ENCODE results near the gene SLC25A6. TPM values are rescaled to one million over a fixed set of nuclear protein-coding genes. Genes with fewer than 3 reads are reported as not detected.
A peak's percentile ranks its signal among the peaks of the same experiment; 100 is the strongest.

SLC25A6 gene
- total and polyA plus RNA-seq, 9 donors = 105 to 703 (median 519) TPM

DNA sequence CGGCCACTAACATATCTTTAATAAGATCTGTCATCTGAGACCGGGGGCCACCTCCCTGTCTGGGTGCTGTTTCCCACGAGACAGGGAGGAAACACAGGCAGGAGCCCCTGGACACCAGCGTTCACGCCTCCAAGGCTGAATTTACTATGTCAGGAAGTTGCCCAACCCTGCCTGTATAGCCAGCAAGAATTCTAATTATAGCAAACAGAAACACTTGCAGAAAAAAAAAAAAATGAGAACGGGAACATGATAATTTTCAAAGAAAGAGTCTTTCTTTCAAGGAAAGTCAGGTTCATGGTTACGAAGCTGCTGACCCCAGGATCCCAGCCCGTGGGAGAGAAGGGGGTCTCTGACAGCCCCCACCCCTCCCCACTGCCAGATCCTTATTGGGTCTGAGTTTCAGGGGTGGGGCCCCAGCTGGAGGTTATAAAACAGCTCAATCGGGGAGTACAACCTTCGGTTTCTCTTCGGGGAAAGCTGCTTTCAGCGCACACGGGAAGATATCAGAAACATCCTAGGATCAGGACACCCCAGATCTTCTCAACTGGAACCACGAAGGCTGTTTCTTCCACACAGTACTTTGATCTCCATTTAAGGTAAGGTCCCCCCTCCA is 55.5 kb downstream of the SLC25A6 start, which contains the start of gene IL3RA:
IL3RA (plus strand) TSS at position 455 of the 613 bp plus-strand sequence. CDS start 4,981 bp downstream, outside the sequence.
- no peak for TF ChIP-seq EP300 (IDR thresholded peaks at IDR 0.05)
- TF ChIP-seq POLR2A (IDR thresholded peaks at IDR 0.05) = no peak
- TF ChIP-seq, protein P1, sequence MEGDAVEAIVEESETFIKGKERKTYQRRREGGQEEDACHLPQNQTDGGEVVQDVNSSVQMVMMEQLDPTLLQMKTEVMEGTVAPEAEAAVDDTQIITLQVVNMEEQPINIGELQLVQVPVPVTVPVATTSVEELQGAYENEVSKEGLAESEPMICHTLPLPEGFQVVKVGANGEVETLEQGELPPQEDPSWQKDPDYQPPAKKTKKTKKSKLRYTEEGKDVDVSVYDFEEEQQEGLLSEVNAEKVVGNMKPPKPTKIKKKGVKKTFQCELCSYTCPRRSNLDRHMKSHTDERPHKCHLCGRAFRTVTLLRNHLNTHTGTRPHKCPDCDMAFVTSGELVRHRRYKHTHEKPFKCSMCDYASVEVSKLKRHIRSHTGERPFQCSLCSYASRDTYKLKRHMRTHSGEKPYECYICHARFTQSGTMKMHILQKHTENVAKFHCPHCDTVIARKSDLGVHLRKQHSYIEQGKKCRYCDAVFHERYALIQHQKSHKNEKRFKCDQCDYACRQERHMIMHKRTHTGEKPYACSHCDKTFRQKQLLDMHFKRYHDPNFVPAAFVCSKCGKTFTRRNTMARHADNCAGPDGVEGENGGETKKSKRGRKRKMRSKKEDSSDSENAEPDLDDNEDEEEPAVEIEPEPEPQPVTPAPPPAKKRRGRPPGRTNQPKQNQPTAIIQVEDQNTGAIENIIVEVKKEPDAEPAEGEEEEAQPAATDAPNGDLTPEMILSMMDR (IDR thresholded peaks at IDR 0.05) = no peak
- Histone ChIP-seq H3K9me3 (no peaks in the 10 kb centered on the region), H3K36me3 (no peaks in the 10 kb centered on the region), H3K4me3 (peak within 1 kb of the TSS; percentile 26), H3K4me1 (ENCODE audit: insufficient read depth) (peaks cover 1% of the 10 kb centered on the region), H3K27me3 (no peaks in the 10 kb centered on the region), H3K27ac (no peak within 1 kb of the TSS)
- peak in 1 of 5 donors; percentile 44 for DNase-seq
- intact Hi-C loops (cut with DNase I) = no loop called here
- 9 to 11% (median 10%) methylated on average over 14 of the region's 14 CpGs for WGBS, 3 donors

Other genes with a start within 250 kb of the SLC25A6 start
- not detected for gene CRLF2, start 179.5 kb downstream of the SLC25A6 start, total RNA-seq
- under 1 TPM in 1 of 2 donors, not detected in 1; 0.25 TPM for gene CRLF2, start 179.5 kb downstream of the SLC25A6 start, polyA plus RNA-seq
- 1 to 10 TPM in 6 of 7 donors, under 1 TPM in 1; 0.73 to 5.2 (median 2.2) TPM for gene CSF2RA, start 123.3 kb downstream of the SLC25A6 start, total RNA-seq
- gene CSF2RA, start 123.3 kb downstream of the SLC25A6 start, polyA plus RNA-seq = 1 to 10 TPM; 1.3 to 8.0 TPM
- gene IL3RA, start 55.3 kb downstream of the SLC25A6 start, total RNA-seq = 1 to 10 TPM in 6 of 7 donors, under 1 TPM in 1; 0.12 to 4.1 (median 1.8) TPM
- 1 to 10 TPM; 4.7 to 5.1 TPM for gene IL3RA, start 55.3 kb downstream of the SLC25A6 start, polyA plus RNA-seq
- 10 to 100 TPM; 23.1 to 48.9 (median 40.7) TPM for gene ASMTL, start 60.8 kb upstream of the SLC25A6 start, total RNA-seq
- 10 to 100 TPM; 21.3 to 45.4 TPM for gene ASMTL, start 60.8 kb upstream of the SLC25A6 start, polyA plus RNA-seq
- gene P2RY8, start 145.1 kb upstream of the SLC25A6 start, total RNA-seq = 1 to 10 TPM in 3 of 7 donors, under 1 TPM in 4; 0.48 to 1.3 (median 0.99) TPM
- gene P2RY8, start 145.1 kb upstream of the SLC25A6 start, polyA plus RNA-seq = 1 to 10 TPM in 1 of 2 donors, under 1 TPM in 1; 0.54 to 1.4 TPM
- gene AKAP17A, start 199.5 kb upstream of the SLC25A6 start, total RNA-seq = 10 to 100 TPM; 51.7 to 76.7 (median 63.3) TPM
- gene AKAP17A, start 199.5 kb upstream of the SLC25A6 start, polyA plus RNA-seq = 10 to 100 TPM; 15.4 to 78.1 TPM
- under 1 TPM in 4 of 7 donors, not detected in 3; 0.35 to 0.50 (median 0.39) TPM for gene ASMT, start 222.9 kb upstream of the SLC25A6 start, total RNA-seq
- under 1 TPM in 1 of 2 donors, not detected in 1; 0.23 TPM for gene ASMT, start 222.9 kb upstream of the SLC25A6 start, polyA plus RNA-seq

Measured in ovary (tissue), 9 donors.